K562 (cell line): ENCODE measurements around the gene ZNF595. TPM values are rescaled to one million over a fixed set of nuclear protein-coding genes. Genes with fewer than 3 reads are reported as not detected.

Experiments used
- ATAC-seq: fragments of 200-7000 bp; cut with Tn5 transposase; 3 replicates; pipeline ENCODE4 v1.9.1; 2020; ENCODE audit warnings: moderate library complexity
- BruUV-seq: library from RNA; stranded (reverse); fragments of 400-500 nt; replicated peaks from 2 replicates; lab custom pipeline; 2021; lab: Mats Ljungman, UMichigan
- CTCF ChIA-PET: fragments of 300-600 bp; formaldehyde crosslinking; extraction: SDS; loops from one replicate; lab custom pipeline; 2021; ENCODE audit warnings: low intra/inter-chr PET ratio; lab: Yijun Ruan, JAX
- POLR2A ChIA-PET: fragments of 300-600, 350-650 bp; sonication (Branson Sonifier 250); formaldehyde crosslinking; extraction: SDS; loops from one replicate; lab custom pipeline; 2021; ENCODE audit warnings: antibody characterized with exemption, inconsistent platforms; lab: Yijun Ruan, JAX
- DNase-seq, 4 experiments: peaks; one replicate each; pipeline versions ENCODE4 v3.0.0 to v3.0.0-alpha.2; 2011 to 2018; ENCODE audit warnings: low spot score in 3 of 4, mixed read lengths in 3 of 4; ENCODE audit errors: extremely low read depth in 1 of 4
- FAIRE-seq: peaks from 2 replicates; lab custom pipeline; 2011; peaks lifted over from hg19 to GRCh38; lab: Jason Lieb, UNC
- H2AFZ ChIP-seq: 2 replicates; pipeline ENCODE4 v1.6.0; 2011; ENCODE audit warnings: low read depth, low read length, control low read depth, inconsistent platforms
- H3K27ac ChIP-seq: fragments of 200-600 bp; 3 replicates; pipeline ENCODE4 v1.8.0; 2011; ENCODE audit warnings: low read depth, mild to moderate bottlenecking, control low read depth, inconsistent platforms, low read length, moderate library complexity, mixed read lengths; ENCODE audit errors: extremely low read depth
- H3K27me3 ChIP-seq, 2 experiments: fragments of 300-600 bp in 1 of 2; 2 replicates in 1 of 2; 3 replicates in 1 of 2; pipeline versions ENCODE4 v1.6.0 to v1.8.0; 2011; ENCODE audit warnings: inconsistent platforms in 2 of 2, low read length in 2 of 2, mild to moderate bottlenecking in 1 of 2, mixed read lengths in 1 of 2, moderate library complexity in 1 of 2; ENCODE audit not compliant: control insufficient read depth in 2 of 2, insufficient read depth in 2 of 2
- H3K36me3 ChIP-seq: fragments of 300-600 bp; 3 replicates; pipeline ENCODE4 v1.8.0; 2011; ENCODE audit warnings: mild to moderate bottlenecking, low read length, inconsistent platforms; ENCODE audit not compliant: control insufficient read depth, insufficient read depth
- H3K4me1 ChIP-seq, 2 experiments: fragments of 200-600 bp in 1 of 2; replicated peaks in 1 of 2; 2 replicates in 1 of 2; 3 replicates in 1 of 2; pipeline versions ENCODE4 v1.5.1 to v1.8.0; 2011; ENCODE audit warnings: inconsistent platforms in 2 of 2, low read length in 2 of 2, mild to moderate bottlenecking in 1 of 2, mixed read lengths in 1 of 2, moderate library complexity in 1 of 2; ENCODE audit not compliant: control insufficient read depth in 2 of 2, insufficient read depth in 2 of 2
- H3K4me2 ChIP-seq: 2 replicates; pipeline ENCODE4 v1.6.1; 2011; ENCODE audit warnings: low read length, control low read depth, inconsistent platforms, mixed read lengths; ENCODE audit not compliant: insufficient read depth
- H3K4me3 ChIP-seq: fragments of 200-600 bp; sonication (generic), shearing (Covaris generic); 2 replicates; pipeline ENCODE4 v1.5.1; 2016; ENCODE audit warnings: control low read depth, inconsistent platforms
- H3K79me2 ChIP-seq: fragments of 200-600 bp; 3 replicates; pipeline ENCODE4 v1.8.0; 2011; ENCODE audit warnings: low read length, inconsistent platforms; ENCODE audit not compliant: control insufficient read depth, insufficient read depth
- H3K9ac ChIP-seq, 2 experiments: 2 replicates each; pipeline versions ENCODE4 v1.6.0 to v1.6.1; 2011; ENCODE audit warnings: low read depth in 2 of 2, low read length in 2 of 2, control low read depth in 1 of 2, inconsistent platforms in 1 of 2, mild to moderate bottlenecking in 1 of 2, mixed read lengths in 1 of 2; ENCODE audit not compliant: insufficient read depth in 1 of 2
- H3K9me1 ChIP-seq: one replicate; pipeline ENCODE4 v1.6.0; 2011; ENCODE audit warnings: inconsistent platforms, mild to moderate bottlenecking, low read length, moderate library complexity; ENCODE audit not compliant: control insufficient read depth, insufficient read depth
- H3K9me3 ChIP-seq: replicated peaks from 2 replicates; pipeline ENCODE4 v1.5.1; 2011; ENCODE audit warnings: low read depth, low read length, inconsistent platforms; ENCODE audit not compliant: control insufficient read depth, insufficient read depth
- H4K20me1 ChIP-seq: replicated peaks from 2 replicates; pipeline ENCODE4 v1.6.1; 2011; ENCODE audit warnings: low read length, inconsistent platforms, mixed read lengths; ENCODE audit not compliant: control insufficient read depth, insufficient read depth
- ASH1L ChIP-seq: fragments of 450-650 bp; IDR thresholded peaks from 2 replicates; pipeline ENCODE4 v1.6.1; 2018; ENCODE audit warnings: borderline replicate concordance, mild to moderate bottlenecking, low read depth; ENCODE audit not compliant: partially characterized antibody
- CBFA2T3 ChIP-seq: fragments of 450-650 bp; IDR thresholded peaks from 2 replicates; pipeline ENCODE4 v1.6.1; 2017
- FOSL1 ChIP-seq: fragments of 200-800 bp; sonication (Bioruptor generic); conservative IDR thresholded peaks from 2 replicates; pipeline ENCODE4 v1.6.1; 2016; ENCODE audit warnings: missing genetic modification characterization, missing compliant biosample characterization
- HNRNPH1 ChIP-seq: fragments of 200-400 bp; formaldehyde crosslinking; optimal IDR thresholded peaks from 2 replicates; pipeline ENCODE3; 2017; ENCODE audit warnings: low read depth, mild to moderate bottlenecking, low read length, moderate library complexity
- JUNB ChIP-seq: fragments of 450-650 bp; formaldehyde crosslinking; conservative IDR thresholded peaks from 2 replicates; pipeline ENCODE4 v1.4.0; 2020; ENCODE audit warnings: mild to moderate bottlenecking
- PPARD ChIP-seq: fragments of 250-450 bp; sonication (Bioruptor Pico); IDR thresholded peaks from 2 replicates; pipeline ENCODE4 v1.8.0; 2022; ENCODE audit warnings: inconsistent platforms, mild to moderate bottlenecking, moderate library complexity
- ZBTB8A ChIP-seq: fragments of 450-650 bp; IDR thresholded peaks from 2 replicates; pipeline ENCODE4 v1.6.1; 2018; ENCODE audit warnings: mild to moderate bottlenecking, moderate library complexity; ENCODE audit not compliant: partially characterized antibody
- ZNF124 ChIP-seq: sonication (generic); formaldehyde crosslinking; IDR thresholded peaks from 2 replicates; pipeline ENCODE4 v1.8.1; 2022; ENCODE audit warnings: missing genetic modification reagents
- ZNF764 ChIP-seq: fragments of 250-450 bp; sonication (Bioruptor Pico); IDR thresholded peaks from 2 replicates; pipeline ENCODE4 v1.4.0; 2020; ENCODE audit warnings: low read depth, mild to moderate bottlenecking, moderate library complexity
- ZNF778 ChIP-seq: fragments of 450-650 bp; formaldehyde crosslinking; IDR thresholded peaks from 2 replicates; pipeline ENCODE4 v1.4.0; 2020; ENCODE audit warnings: mild to moderate bottlenecking, moderate library complexity
- WGBS: fragments of 100-300 bp; shearing (Covaris generic); methylation state at CpG from one replicate; pipeline ENCODE4 v1.1.6; 2016; ENCODE audit warnings: low coverage, mixed read lengths; ENCODE audit not compliant: insufficient coverage; ENCODE audit errors: missing lambda C conversion rate; 5-methylcytosine and 5-hydroxymethylcytosine counted together
- in situ Hi-C: fragments of 300-500 bp; cut with MboI; formaldehyde crosslinking; loops from 4 replicates; pipeline ENCODE4 v1.15.0; 2018; ENCODE audit warnings: inconsistent platforms, mixed read lengths
- intact Hi-C: fragments of 100-400 bp; cut with micrococcal nuclease; formaldehyde crosslinking; loops from 2 replicates; pipeline ENCODE4 v1.14.2; 2022
- polyA plus RNA-seq, 8 experiments: library from polyadenylated mRNA; depleted of rRNA in 4 of 8; stranded (reverse) in 5 of 8; unstranded in 3 of 8; fragments of >200 nt; fragmentation: Nextera tagmentation in 2 of 8; fragmentation: Illumina TruSeq in 1 of 8; extraction: Ambion mirVana in 2 of 8; extraction: Trizol in 1 of 8; gene quantifications; 2 replicates each; pipeline versions ENCODE4 v1.2.1 to v1.2.3, GENCODE V29; 2011 to 2014; ENCODE audit warnings: inconsistent platforms in 1 of 8, missing spikeins in 1 of 8
- total RNA-seq, 7 experiments: library from RNA; depleted of rRNA in 6 of 7; stranded (reverse); fragments of >200 nt in 6 of 7; fragmentation: Illumina TruSeq in 2 of 7; extraction: Trizol in 2 of 7; gene quantifications; 2 replicates each; pipeline versions ENCODE4 v1.2.1 to v1.2.3, GENCODE V29; 2011 to 2021; ENCODE audit warnings: low replicate concordance in 1 of 7
- TF ChIP-seq, protein P1 (sequence below): fragments of 450-650 bp; IDR thresholded peaks from 2 replicates; pipeline ENCODE4 v1.6.1; 2014; ENCODE audit warnings: low read depth, mild to moderate bottlenecking, moderate library complexity, borderline replicate concordance
- TF ChIP-seq, protein P2 (sequence below): fragments of 250-450 bp; sonication (Bioruptor Pico); IDR thresholded peaks from 2 replicates; pipeline ENCODE4 v1.4.0; 2020; ENCODE audit warnings: mild to moderate bottlenecking, moderate library complexity

The ZNF595 gene
- total and polyA plus RNA-seq, 9 of the 15 experiments (the other 6 are each of a cell fraction or from before 2014, with no cell fraction given), result 116 to 632 (median 237) TPM

GRCh38 chr4:114149-114548 lies 61.0 kb downstream of the ZNF595 start:
- H3K36me3 ChIP-seq, result no peaks in the 10 kb centered on the region
- DNase-seq (no peak), FAIRE-seq (no peak), ATAC-seq (no peak)
- H3K27ac ChIP-seq, result no peak overlapping the region
- H2AFZ ChIP-seq, result no peak overlapping the region
- intact Hi-C loops (no loop called here), in situ Hi-C loops (no loop called here)
- H3K4me1 ChIP-seq, result no peaks in the 10 kb centered on the region
- ChIA-PET CTCF (no interaction called here), POLR2A (no interaction called here)
- no peaks in the 10 kb centered on the region for H4K20me1 ChIP-seq
- peaks cover 2% of the 10 kb centered on the region; the same call in 1 of the 2 replicates for H3K9me3 ChIP-seq
- H3K27me3 ChIP-seq, result no peaks in the 10 kb centered on the region
- no TSS peak for BruUV-seq
- no peak overlapping the region for H3K9ac ChIP-seq
- H3K79me2 ChIP-seq, result no peaks in the 10 kb centered on the region
- H3K9me1 ChIP-seq, result no peaks in the 10 kb centered on the region
- no peak overlapping the region for H3K4me3 ChIP-seq
- H3K4me2 ChIP-seq, result no peak overlapping the region
- TF ChIP-seq JUNB (no peak), ZNF124 (CRISPR knock-in tag) (no peak)

- H4K20me1 ChIP-seq, result no peaks in the 10 kb centered on the region
- ChIA-PET POLR2A (interaction anchor here (0.6 to 1.5 kb wide), 2 partner anchors 8 to 538 kb away, joined by 3 to 7 read pairs; partner anchors contain the start of gene ZNF718), CTCF (no interaction called here)
- DNase-seq, result no peak
- H3K36me3 ChIP-seq, result no peaks in the 10 kb centered on the region
- 0% methylated on average over 1 of the region's 1 CpG for WGBS
- BruUV-seq, result no TSS peak
- no peak overlapping the region for H2AFZ ChIP-seq
- no peak for ATAC-seq
- H3K4me3 ChIP-seq, result no peak overlapping the region
- H3K79me2 ChIP-seq, result no peaks in the 10 kb centered on the region
- H3K27ac ChIP-seq, result no peak overlapping the region
- H3K4me1 ChIP-seq, result no peaks in the 10 kb centered on the region
- intact Hi-C loops (no loop called here), in situ Hi-C loops (no loop called here)
- H3K4me2 ChIP-seq, result no peak overlapping the region
- no peaks in the 10 kb centered on the region for H3K9me1 ChIP-seq
- no peak for FAIRE-seq
- no peaks in the 10 kb centered on the region for H3K27me3 ChIP-seq
- peaks cover 2% of the 10 kb centered on the region; the same call in 1 of the 2 replicates for H3K9me3 ChIP-seq
- no peak overlapping the region for H3K9ac ChIP-seq
- TF ChIP-seq, protein P1, sequence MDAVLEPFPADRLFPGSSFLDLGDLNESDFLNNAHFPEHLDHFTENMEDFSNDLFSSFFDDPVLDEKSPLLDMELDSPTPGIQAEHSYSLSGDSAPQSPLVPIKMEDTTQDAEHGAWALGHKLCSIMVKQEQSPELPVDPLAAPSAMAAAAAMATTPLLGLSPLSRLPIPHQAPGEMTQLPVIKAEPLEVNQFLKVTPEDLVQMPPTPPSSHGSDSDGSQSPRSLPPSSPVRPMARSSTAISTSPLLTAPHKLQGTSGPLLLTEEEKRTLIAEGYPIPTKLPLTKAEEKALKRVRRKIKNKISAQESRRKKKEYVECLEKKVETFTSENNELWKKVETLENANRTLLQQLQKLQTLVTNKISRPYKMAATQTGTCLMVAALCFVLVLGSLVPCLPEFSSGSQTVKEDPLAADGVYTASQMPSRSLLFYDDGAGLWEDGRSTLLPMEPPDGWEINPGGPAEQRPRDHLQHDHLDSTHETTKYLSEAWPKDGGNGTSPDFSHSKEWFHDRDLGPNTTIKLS, result no peak
- no peak for TF ChIP-seq CBFA2T3
- TF ChIP-seq ASH1L, result no peak
- TF ChIP-seq ZNF778, result no peak
- TF ChIP-seq FOSL1 (tag), result no peak
- no peak for TF ChIP-seq HNRNPH1
- TF ChIP-seq ZBTB8A, result no peak
- no peak for TF ChIP-seq PPARD (CRISPR knock-in tag)
- TF ChIP-seq, protein P2, sequence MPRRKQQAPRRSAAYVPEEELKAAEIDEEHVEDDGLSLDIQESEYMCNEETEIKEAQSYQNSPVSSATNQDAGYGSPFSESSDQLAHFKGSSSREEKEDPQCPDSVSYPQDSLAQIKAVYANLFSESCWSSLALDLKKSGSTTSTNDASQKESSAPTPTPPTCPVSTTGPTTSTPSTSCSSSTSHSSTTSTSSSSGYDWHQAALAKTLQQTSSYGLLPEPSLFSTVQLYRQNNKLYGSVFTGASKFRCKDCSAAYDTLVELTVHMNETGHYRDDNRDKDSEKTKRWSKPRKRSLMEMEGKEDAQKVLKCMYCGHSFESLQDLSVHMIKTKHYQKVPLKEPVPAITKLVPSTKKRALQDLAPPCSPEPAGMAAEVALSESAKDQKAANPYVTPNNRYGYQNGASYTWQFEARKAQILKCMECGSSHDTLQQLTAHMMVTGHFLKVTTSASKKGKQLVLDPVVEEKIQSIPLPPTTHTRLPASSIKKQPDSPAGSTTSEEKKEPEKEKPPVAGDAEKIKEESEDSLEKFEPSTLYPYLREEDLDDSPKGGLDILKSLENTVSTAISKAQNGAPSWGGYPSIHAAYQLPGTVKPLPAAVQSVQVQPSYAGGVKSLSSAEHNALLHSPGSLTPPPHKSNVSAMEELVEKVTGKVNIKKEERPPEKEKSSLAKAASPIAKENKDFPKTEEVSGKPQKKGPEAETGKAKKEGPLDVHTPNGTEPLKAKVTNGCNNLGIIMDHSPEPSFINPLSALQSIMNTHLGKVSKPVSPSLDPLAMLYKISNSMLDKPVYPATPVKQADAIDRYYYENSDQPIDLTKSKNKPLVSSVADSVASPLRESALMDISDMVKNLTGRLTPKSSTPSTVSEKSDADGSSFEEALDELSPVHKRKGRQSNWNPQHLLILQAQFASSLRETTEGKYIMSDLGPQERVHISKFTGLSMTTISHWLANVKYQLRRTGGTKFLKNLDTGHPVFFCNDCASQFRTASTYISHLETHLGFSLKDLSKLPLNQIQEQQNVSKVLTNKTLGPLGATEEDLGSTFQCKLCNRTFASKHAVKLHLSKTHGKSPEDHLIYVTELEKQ (CRISPR knock-in tag), result no peak
- TF ChIP-seq JUNB, result no peak
- no peak for TF ChIP-seq ZNF764 (CRISPR knock-in tag)
Observed at GRCh38 chr4:116499-116898, 63.4 kb downstream of the ZNF595 start.
